K562 (cell line): ENCODE measurements around the gene TRPM4. TPM values are rescaled to one million over a fixed set of nuclear protein-coding genes. Genes with fewer than 3 reads are reported as not detected.

Experiments
- DEAF1 ChIP-seq: fragments of 450-650 bp; formaldehyde crosslinking; IDR thresholded peaks from 2 replicates; pipeline ENCODE4 v1.4.0; 2020; ENCODE audit warnings: mild to moderate bottlenecking, moderate library complexity
- FOXA1 ChIP-seq: fragments of 450-650 bp; IDR thresholded peaks from 2 replicates; pipeline ENCODE4 v1.6.1; 2016; ENCODE audit warnings: mild to moderate bottlenecking, borderline replicate concordance
- HDGF ChIP-seq: fragments of 450-650 bp; IDR thresholded peaks from 2 replicates; pipeline ENCODE4 v1.6.1; 2016
- NCOA6 ChIP-seq: fragments of 450-650 bp; IDR thresholded peaks from 2 replicates; pipeline ENCODE4 v1.6.1; 2017; ENCODE audit warnings: mild to moderate bottlenecking
- NFIC ChIP-seq: fragments of 450-650 bp; IDR thresholded peaks from 2 replicates; pipeline ENCODE4 v1.6.1; 2017; ENCODE audit warnings: mild to moderate bottlenecking, inconsistent platforms
- NFXL1 ChIP-seq: fragments of 450-650 bp; formaldehyde crosslinking; IDR thresholded peaks from 2 replicates; pipeline ENCODE4 v1.4.0; 2021; ENCODE audit warnings: mild to moderate bottlenecking
- NR2F6 ChIP-seq: fragments of 450-650 bp; formaldehyde crosslinking; IDR thresholded peaks from 2 replicates; pipeline ENCODE4 v1.4.0; 2020; ENCODE audit warnings: mild to moderate bottlenecking
- PHB2 ChIP-seq: fragments of 450-650 bp; IDR thresholded peaks from 2 replicates; pipeline ENCODE4 v1.6.1; 2017; ENCODE audit warnings: low read depth
- RAD21 ChIP-seq, 2 experiments: fragments of 250-450 bp in 1 of 2; fragments of 450-650 bp in 1 of 2; sonication (Bioruptor Pico) in 1 of 2; formaldehyde crosslinking in 1 of 2; IDR thresholded peaks in 1 of 2; conservative IDR thresholded peaks in 1 of 2; 2 replicates each; pipeline versions ENCODE4 v1.4.0 to v1.8.0; 2020 to 2022; ENCODE audit warnings: mild to moderate bottlenecking in 2 of 2, moderate library complexity in 1 of 2
- STAT5B ChIP-seq: fragments of 250-450 bp; sonication (Bioruptor Pico); IDR thresholded peaks from 2 replicates; pipeline ENCODE4 v1.8.0; 2021; ENCODE audit warnings: mild to moderate bottlenecking, inconsistent platforms
- TAF15 ChIP-seq: fragments of 200-400 bp; formaldehyde crosslinking; IDR thresholded peaks from 2 replicates; pipeline ENCODE4 v1.6.1; 2017; ENCODE audit warnings: mild to moderate bottlenecking, low read depth, low read length, moderate library complexity
- TOE1 ChIP-seq, 2 experiments: fragments of 450-650 bp in 1 of 2; sonication (generic) in 1 of 2; formaldehyde crosslinking in 1 of 2; IDR thresholded peaks; 2 replicates each; pipeline versions ENCODE4 v1.7.1 to v1.8.0; 2016 to 2022; ENCODE audit warnings: borderline replicate concordance in 2 of 2, mild to moderate bottlenecking in 2 of 2, antibody characterized with exemption in 1 of 2, inconsistent platforms in 1 of 2, low read depth in 1 of 2, missing genetic modification reagents in 1 of 2, moderate library complexity in 1 of 2
- YBX1 ChIP-seq: fragments of 450-650 bp; IDR thresholded peaks from 2 replicates; pipeline ENCODE4 v1.7.1; 2016; ENCODE audit warnings: mild to moderate bottlenecking
- ZHX1 ChIP-seq: fragments of 150-350 bp; conservative IDR thresholded peaks from 2 replicates; pipeline ENCODE4 v1.6.1; 2014; ENCODE audit warnings: low read length
- ZNF280A ChIP-seq: fragments of 450-650 bp; IDR thresholded peaks from 2 replicates; pipeline ENCODE4 v1.6.1; 2018; ENCODE audit warnings: mild to moderate bottlenecking, low read depth; ENCODE audit not compliant: partially characterized antibody
- ZNF395 ChIP-seq: fragments of 200-800 bp; sonication (Bioruptor generic); IDR thresholded peaks from 2 replicates; pipeline ENCODE4 v1.6.1; 2017; ENCODE audit warnings: missing genetic modification characterization, missing compliant biosample characterization
- ZNF583 ChIP-seq: fragments of 250-450 bp; sonication (Bioruptor Pico); IDR thresholded peaks from 2 replicates; pipeline ENCODE4 v1.4.0; 2020
- ZNF707 ChIP-seq: fragments of 250-450 bp; sonication (Bioruptor Pico); conservative IDR thresholded peaks from 2 replicates; pipeline ENCODE4 v1.8.0; 2022; ENCODE audit warnings: inconsistent platforms, mild to moderate bottlenecking, moderate library complexity
- polyA plus RNA-seq, 8 experiments: library from polyadenylated mRNA; depleted of rRNA in 4 of 8; stranded (reverse) in 5 of 8; unstranded in 3 of 8; fragments of >200 nt; fragmentation: Nextera tagmentation in 2 of 8; fragmentation: Illumina TruSeq in 1 of 8; extraction: Ambion mirVana in 2 of 8; extraction: Trizol in 1 of 8; gene quantifications; 2 replicates each; pipeline versions ENCODE4 v1.2.1 to v1.2.3, GENCODE V29; 2011 to 2014; ENCODE audit warnings: inconsistent platforms in 1 of 8, missing spikeins in 1 of 8
- total RNA-seq, 7 experiments: library from RNA; depleted of rRNA in 6 of 7; stranded (reverse); fragments of >200 nt in 6 of 7; fragmentation: Illumina TruSeq in 2 of 7; extraction: Trizol in 2 of 7; gene quantifications; 2 replicates each; pipeline versions ENCODE4 v1.2.1 to v1.2.3, GENCODE V29; 2011 to 2021; ENCODE audit warnings: low replicate concordance in 1 of 7
- TF ChIP-seq, protein P1 (sequence below): fragments of 450-650 bp; conservative IDR thresholded peaks from 2 replicates; pipeline ENCODE4 v1.6.1; 2016; ENCODE audit warnings: missing genetic modification characterization, low read depth, mild to moderate bottlenecking, missing compliant biosample characterization, moderate library complexity

The TRPM4 gene
- total and polyA plus RNA-seq, 9 of the 15 experiments (the other 6 are each of a cell fraction or from before 2014, with no cell fraction given) = 6.5 to 45.4 (median 15.2) TPM

DNA sequence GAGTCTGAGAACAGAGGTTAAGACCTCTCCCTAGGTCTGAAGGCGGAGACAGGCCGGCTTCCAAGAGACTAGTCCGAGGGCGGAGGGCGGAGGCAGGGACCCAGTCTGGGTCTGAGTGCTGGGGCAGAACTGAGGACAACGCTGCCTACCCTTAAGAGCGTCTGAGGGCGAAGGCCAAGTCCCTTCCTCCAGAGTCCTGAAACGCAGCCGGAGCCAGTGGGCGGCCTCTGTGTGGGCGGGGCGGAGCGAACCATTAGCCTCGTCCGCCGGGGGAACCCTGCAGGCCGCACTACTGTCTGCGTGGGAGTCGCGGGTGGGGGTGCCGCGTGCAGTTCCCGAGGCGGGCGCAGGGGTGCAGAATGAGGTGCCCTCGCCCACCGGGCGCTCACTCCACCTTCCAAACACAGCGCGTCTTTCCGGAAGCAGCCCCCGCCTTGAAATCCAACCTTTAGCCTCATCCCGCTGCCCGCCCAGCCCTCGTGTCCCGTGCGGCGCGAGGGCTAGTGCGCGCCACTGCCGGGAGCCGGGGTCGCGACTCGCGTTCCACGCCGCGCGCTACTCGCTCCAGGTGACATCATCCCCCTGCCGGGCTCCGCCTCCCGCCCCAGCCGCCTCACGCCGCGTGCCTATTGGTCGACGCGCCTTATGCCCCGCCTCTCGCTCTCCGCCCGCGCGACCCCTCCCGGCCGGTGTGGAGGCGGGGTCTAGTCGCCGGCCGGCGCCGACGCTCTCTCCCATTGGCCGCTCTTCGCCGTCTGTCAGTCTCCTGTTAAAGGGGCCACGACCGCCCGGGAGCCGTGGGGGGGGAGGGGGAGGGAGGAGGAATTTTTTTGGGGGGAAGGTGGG, 38.8 kb upstream of the TRPM4 start, which contains the start of gene C19orf73 (continued):
- TF ChIP-seq DEAF1 (no peak), NFIC (peak; percentile 53), ZNF280A (no peak), ZNF707 (CRISPR knock-in tag) (no peak), FOXA1 (no peak), NR2F6 (CRISPR knock-in tag) (no peak), RAD21 (CRISPR knock-in tag; conservative IDR thresholded peaks at IDR 0.05 in 1 of 2, IDR thresholded peaks at IDR 0.05 in 1 of 2) (no peak), PHB2 (no peak), TOE1 (IDR thresholded peaks at IDR 0.05; ENCODE audit: borderline replicate concordance) (peak; percentile 96), TOE1 (CRISPR knock-in tag; IDR thresholded peaks at IDR 0.05; ENCODE audit: borderline replicate concordance, low read depth) (peak; percentile 94; the same call in 1 of the 2 replicates), ZHX1 (no peak), ZNF583 (CRISPR knock-in tag) (peak; percentile 63; the same call in 1 of the 2 replicates), STAT5B (no peak), TAF15 (no peak), NCOA6 (no peak), NFXL1 (CRISPR knock-in tag) (no peak), ZNF395 (CRISPR knock-in tag) (peak; percentile 84; the same call in 1 of the 2 replicates), YBX1 (no peak), HDGF (no peak)
- TF ChIP-seq, protein P1, sequence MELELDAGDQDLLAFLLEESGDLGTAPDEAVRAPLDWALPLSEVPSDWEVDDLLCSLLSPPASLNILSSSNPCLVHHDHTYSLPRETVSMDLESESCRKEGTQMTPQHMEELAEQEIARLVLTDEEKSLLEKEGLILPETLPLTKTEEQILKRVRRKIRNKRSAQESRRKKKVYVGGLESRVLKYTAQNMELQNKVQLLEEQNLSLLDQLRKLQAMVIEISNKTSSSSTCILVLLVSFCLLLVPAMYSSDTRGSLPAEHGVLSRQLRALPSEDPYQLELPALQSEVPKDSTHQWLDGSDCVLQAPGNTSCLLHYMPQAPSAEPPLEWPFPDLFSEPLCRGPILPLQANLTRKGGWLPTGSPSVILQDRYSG = no peak
